Prostate gland (tissue), 2 donors: Measurements from ENCODE around the gene CTNNBL1.

Experiments used
- POLR2A ChIP-seq: fragments of 450-650 bp; IDR thresholded peaks from one replicate; pipeline ENCODE4 v1.6.1; 2016; ENCODE audit warnings: antibody characterized with exemption, mild to moderate bottlenecking
- TF ChIP-seq, protein P1 (sequence below), 4 experiments: fragments of 200-600 bp in 2 of 4; fragments of 450-650 bp in 2 of 4; sonication (generic) in 2 of 4; IDR thresholded peaks; 1 replicate in 3 of 4; 2 replicates in 1 of 4; pipeline ENCODE4 v1.5.1; 2016 to 2019; ENCODE audit warnings: antibody characterized with exemption in 4 of 4, mild to moderate bottlenecking in 2 of 4, moderate library complexity in 2 of 4

DNA sequence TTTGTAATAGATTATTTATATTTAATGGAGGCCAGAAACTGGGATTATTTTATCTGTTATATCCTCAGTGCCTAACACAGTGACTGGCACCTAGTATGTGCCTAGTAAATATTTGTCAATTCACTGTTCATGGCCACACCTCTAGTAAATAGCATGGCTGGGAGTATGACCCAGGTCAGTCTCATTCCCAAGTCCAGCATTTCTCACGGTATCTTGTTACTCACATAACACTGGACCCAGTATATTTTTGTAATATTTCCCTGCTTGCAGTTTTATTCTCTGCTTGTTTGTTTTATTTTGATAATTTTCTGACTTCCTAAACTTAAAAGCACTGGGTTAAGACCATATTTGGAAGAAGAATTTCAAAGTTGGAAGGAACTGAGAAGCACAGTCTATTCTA is 47.7 kb downstream of the CTNNBL1 start:
- no peak for TF ChIP-seq POLR2A
- TF ChIP-seq, protein P1, sequence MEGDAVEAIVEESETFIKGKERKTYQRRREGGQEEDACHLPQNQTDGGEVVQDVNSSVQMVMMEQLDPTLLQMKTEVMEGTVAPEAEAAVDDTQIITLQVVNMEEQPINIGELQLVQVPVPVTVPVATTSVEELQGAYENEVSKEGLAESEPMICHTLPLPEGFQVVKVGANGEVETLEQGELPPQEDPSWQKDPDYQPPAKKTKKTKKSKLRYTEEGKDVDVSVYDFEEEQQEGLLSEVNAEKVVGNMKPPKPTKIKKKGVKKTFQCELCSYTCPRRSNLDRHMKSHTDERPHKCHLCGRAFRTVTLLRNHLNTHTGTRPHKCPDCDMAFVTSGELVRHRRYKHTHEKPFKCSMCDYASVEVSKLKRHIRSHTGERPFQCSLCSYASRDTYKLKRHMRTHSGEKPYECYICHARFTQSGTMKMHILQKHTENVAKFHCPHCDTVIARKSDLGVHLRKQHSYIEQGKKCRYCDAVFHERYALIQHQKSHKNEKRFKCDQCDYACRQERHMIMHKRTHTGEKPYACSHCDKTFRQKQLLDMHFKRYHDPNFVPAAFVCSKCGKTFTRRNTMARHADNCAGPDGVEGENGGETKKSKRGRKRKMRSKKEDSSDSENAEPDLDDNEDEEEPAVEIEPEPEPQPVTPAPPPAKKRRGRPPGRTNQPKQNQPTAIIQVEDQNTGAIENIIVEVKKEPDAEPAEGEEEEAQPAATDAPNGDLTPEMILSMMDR (IDR thresholded peaks at IDR 0.05) = no peak
